HG03196 (cell line): Measurements from ENCODE around the gene CELF2.
"Not testable (repeated sequence)": the region's sequence is repeated elsewhere in the genome, so short reads cannot be mapped to it uniquely, and the experiment has no call there.

Experiments
- ATAC-seq: cut with Tn5 transposase; IDR thresholded peaks from one replicate; pipeline ENCODE4 v1.9.1; 2021; ENCODE audit not compliant: unreplicated experiment

Gene CELF2

DNA sequence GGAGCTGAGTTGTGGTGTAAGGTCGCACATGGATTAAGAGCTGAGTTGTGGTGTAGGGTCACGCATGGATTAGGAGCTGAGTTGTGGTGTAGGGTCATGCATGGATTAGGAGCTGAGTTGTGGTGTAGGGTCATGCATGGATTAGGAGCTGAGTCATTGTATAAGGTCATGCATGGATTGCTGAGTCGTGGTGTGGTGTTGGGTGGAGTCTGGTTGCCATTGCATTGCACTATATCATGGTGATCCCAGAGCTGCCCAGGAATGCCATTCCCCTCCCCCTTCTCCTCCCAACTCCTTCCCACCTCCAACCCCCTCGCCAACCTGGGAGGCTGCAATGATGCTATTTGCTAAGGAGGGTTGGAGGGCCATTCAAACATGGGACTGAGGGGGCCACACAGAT lies 349.2 kb downstream of the CELF2 start:
- not testable (repeated sequence) for ATAC-seq

DNA sequence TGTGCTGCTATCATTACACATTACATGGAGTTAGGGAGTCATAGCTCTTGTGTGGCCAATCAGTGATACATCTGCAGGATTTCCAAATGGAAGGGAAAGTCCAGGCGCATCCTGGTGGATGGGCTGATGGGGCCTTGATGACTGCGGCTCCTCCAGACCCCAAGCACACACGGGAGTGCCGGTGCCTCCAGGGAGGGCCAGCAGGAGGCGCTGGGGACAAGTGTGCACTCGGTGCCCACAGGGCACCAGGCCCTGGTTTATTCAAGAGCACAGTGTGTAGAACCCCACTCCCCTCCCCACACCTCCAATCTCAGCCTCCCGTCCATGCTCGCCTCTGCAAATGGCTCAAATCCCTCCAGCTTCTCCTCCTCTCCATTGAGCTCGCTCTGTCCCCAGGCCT lies 349.8 kb downstream of the CELF2 start:
- no peak for ATAC-seq

DNA sequence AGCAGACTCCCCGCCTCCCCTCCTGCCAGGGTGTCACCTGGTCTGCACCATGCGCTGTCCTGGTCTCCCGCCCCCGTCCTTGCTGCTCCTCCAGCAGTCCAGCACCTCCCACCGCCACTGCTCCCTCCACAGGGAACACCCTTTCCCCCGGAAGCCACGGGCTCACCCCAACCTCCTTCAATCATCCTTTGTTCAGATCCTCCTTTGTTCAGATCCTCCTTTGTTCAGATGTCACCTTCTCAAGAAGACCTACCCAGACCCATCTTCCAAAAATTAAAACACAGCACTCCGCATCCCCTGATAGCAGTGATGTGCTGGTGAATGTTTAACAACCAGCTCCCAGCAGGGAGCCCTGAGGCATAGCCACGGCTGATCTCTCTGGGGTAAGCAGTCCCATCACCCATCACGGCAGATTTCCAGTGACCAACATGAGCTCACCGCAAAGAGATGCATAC lies 356.1 kb downstream of the CELF2 start:
- ATAC-seq = no peak

DNA sequence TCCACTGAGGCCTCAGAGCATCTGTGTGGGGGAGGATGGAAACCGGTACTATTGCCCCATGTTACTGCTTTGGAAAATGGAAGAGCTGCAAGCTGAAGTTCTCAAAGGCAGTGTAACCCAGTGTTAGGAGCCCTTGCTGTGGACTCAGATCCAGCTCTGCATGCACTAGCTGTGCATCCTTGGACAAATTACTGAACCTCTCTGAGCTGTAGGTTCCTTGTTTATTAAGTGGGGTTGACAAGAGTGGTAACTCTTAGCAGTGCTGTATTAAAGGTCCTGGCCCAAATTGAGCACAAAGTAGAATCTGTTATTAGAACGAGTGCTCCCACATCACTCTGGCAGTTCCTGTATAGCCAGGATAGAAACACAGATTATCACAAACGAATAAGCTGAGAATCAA lies 359.6 kb downstream of the CELF2 start:
- no peak for ATAC-seq

DNA sequence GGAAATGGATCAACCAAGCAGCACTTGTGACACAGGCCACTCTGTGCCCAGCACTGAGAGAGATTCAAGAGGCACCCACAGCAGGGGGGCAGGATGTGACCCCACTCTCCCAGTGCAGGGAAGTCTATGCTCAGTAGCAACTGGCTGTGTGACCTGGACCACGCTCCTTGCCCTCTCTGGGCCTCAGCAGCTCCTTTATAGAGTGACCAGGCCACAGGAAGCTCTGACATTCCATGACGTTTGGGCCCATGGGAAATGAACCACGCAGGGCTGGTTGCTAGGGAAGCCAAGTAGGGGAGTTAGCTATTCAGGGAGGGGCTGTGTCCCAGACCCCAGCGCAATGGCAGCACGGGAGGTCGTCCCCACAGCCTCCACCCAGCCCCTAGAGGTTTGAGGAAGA lies 361.2 kb downstream of the CELF2 start:
- no peak for ATAC-seq

DNA sequence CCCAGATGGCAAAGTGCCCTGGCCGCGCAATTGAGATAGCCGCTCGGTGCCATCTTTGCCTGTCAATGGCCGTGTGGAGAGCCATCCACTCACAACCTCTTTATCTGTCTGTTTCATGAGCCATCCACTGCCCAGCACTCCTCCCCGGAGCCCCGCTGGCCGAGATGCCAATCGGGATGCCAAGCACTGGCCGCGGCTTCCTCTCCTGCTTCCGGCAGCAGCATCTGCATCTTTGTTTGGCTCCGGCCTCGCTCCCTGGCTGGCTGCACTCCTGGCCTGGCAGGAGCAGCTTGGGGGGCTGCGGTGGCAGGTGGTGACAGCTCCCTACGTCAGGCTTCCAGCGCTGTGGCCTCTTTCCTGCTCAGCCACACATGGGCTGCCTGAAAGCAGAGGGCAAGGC lies 362.1 kb downstream of the CELF2 start:
- no peak for ATAC-seq

DNA sequence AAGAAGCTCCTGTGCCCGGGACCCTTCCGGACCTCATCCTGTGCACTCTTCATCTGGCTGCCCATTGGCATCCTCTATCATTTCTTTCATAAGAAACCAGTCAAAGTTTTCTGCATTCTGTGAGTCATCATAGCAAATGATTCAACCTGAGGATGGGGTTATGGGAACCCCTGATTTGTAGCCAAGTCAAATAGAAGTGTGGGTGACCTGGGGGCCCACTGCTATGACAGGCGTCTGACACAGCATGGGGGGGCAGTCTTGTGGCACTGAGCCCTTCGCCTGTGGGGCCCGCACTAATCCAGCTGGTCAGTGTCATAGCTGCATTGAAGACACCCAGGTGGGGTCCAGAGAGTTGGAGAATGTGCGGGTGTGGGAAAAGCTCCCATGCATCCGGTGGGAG lies 363.4 kb downstream of the CELF2 start:
- no peak for ATAC-seq

DNA sequence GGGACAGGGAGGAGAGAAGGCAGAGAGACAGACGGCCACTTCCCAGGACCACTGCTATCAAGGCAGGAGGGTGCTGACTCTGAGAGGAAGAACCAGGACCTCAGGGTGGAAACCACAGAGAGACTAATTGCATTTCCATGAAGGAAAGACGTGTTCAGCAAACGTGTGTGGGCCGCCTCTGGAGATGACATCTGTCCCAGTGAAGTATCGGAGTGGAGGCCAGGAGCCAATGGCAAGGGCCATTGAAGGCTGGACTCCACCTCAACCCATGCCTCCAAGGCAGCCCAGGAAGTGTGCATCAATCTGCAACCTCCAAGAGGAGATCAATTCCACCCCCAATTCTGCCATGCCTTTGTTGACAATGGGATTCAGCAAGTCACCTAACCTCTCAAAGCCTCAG lies 363.8 kb downstream of the CELF2 start:
- no peak for ATAC-seq

DNA sequence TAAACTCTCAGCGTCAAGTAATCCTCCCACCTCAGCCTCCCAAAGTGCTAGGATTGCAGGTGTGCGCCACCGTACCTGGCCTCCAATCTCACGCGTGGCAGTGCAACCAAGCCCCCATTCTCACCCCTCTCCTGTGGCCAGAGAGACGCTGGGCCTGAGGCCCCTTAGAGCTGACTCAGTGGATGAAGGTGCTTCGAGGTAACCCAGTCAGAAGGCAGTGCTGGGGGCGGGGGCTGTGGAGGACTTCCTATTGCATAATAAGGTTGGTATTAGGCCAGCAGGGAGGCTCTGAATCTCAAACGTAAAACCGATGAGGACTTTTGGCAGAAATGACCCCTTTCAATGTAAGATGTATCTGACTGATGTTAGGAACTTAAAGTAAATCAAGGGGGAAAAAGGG lies 364.5 kb downstream of the CELF2 start:
- no peak for ATAC-seq

DNA sequence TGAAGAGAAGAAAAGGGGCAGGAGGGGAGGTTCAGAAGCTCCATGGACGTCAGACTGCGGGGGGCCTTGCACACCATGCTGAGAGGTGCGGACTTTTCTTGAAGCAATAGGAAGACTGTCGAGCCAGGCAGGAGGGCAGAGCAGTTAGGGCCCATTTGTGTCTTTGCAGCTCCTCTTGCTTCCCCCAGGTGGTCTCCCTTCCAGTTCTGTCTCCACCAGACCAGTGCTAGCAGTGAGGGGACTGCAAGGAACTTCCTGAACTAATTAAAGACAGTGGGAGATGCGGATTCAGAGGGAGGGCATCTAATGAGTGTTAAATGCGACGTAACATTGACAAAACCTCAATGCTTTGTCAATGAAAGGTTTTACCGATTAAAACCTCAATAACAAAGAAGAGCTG lies 368.4 kb downstream of the CELF2 start:
- no peak for ATAC-seq
